Nephron (organoid): ENCODE results near the gene MRTFB.

Experiments used
- H3K27ac Mint-ChIP-seq, 3 experiments: 2 replicates each; pipeline ENCODE4 v1.8.0; 2020; ENCODE audit warnings: mixed read lengths in 3 of 3, mild to moderate bottlenecking in 2 of 3, moderate library complexity in 1 of 3
- H3K27me3 Mint-ChIP-seq: 2 replicates; pipeline ENCODE4 v1.8.0; 2021; ENCODE audit warnings: low read depth, mild to moderate bottlenecking, moderate library complexity, mixed read lengths
- H3K36me3 Mint-ChIP-seq: 2 replicates; pipeline ENCODE4 v1.8.0; 2020; ENCODE audit warnings: low read depth, mixed read lengths
- H3K4me1 Mint-ChIP-seq: 2 replicates; pipeline ENCODE4 v1.8.0; 2020; ENCODE audit warnings: mixed read lengths
- H3K4me3 Mint-ChIP-seq, 3 experiments: 2 replicates each; pipeline ENCODE4 v1.8.0; 2020; ENCODE audit warnings: mild to moderate bottlenecking in 3 of 3, mixed read lengths in 3 of 3, moderate library complexity in 2 of 3
- H3K9me3 Mint-ChIP-seq: 2 replicates; pipeline ENCODE4 v1.8.0; 2020; ENCODE audit warnings: mixed read lengths
- CTCF ChIP-seq, 3 experiments: fragments of 200-600 bp; sonication (generic); IDR thresholded peaks; one replicate each; pipeline ENCODE4 v1.5.0; 2021; ENCODE audit warnings: antibody characterized with exemption in 3 of 3; ENCODE audit not compliant: unreplicated experiment in 3 of 3

MRTFB gene

GRCh38 chr16:14280541-14280940 lies 209.4 kb downstream of the MRTFB start:
- H3K27ac Mint-ChIP-seq: no peak overlapping the region
- H3K9me3 Mint-ChIP-seq: peaks cover 5% of the 10 kb centered on the region
- TF ChIP-seq CTCF (IDR thresholded peaks at IDR 0.05; ENCODE audit: unreplicated experiment in 3 of 3): no peak
- no peaks in the 10 kb centered on the region for H3K36me3 Mint-ChIP-seq
- H3K4me1 Mint-ChIP-seq: peaks cover 10% of the 10 kb centered on the region
- H3K27me3 Mint-ChIP-seq: peaks cover 4% of the 10 kb centered on the region
- H3K4me3 Mint-ChIP-seq: peak overlapping the region in 1 of 3 experiments; percentile 21

GRCh38 chr16:14283786-14284185 lies 212.7 kb downstream of the MRTFB start:
- Mint-ChIP-seq H3K27me3 (peaks cover 10% of the 10 kb centered on the region), H3K4me1 (peaks cover 17% of the 10 kb centered on the region), H3K27ac (peak overlapping the region in 1 of 3 experiments; percentile 85), H3K36me3 (no peaks in the 10 kb centered on the region), H3K9me3 (no peaks in the 10 kb centered on the region), H3K4me3 (peak overlapping the region; percentile 46 to 98 (median 93))
- no peak for TF ChIP-seq CTCF (IDR thresholded peaks at IDR 0.05; ENCODE audit: unreplicated experiment in 3 of 3)

- TF ChIP-seq CTCF (IDR thresholded peaks at IDR 0.05; ENCODE audit: unreplicated experiment in 3 of 3): no peak
- peaks cover 4% of the 10 kb centered on the region for H3K36me3 Mint-ChIP-seq
Measured at GRCh38 chr16:14284371-14284770, 213.3 kb downstream of the MRTFB start.

GRCh38 chr16:14284930-14285512 lies 213.9 kb downstream of the MRTFB start:
- H3K4me3 Mint-ChIP-seq: peak overlapping the region; percentile 88 to 98 (median 93)
- H3K9me3 Mint-ChIP-seq: peaks cover 5% of the 10 kb centered on the region
- peaks cover 14% of the 10 kb centered on the region for H3K4me1 Mint-ChIP-seq
- H3K27ac Mint-ChIP-seq: peak overlapping the region; percentile 53 to 85 (median 64)
- H3K27me3 Mint-ChIP-seq: peaks cover 15% of the 10 kb centered on the region
- peak; percentile 32 to 43 (median 37) for TF ChIP-seq CTCF (IDR thresholded peaks at IDR 0.05; ENCODE audit: unreplicated experiment in 3 of 3)
- peaks cover 4% of the 10 kb centered on the region for H3K36me3 Mint-ChIP-seq

More at GRCh38 chr16:14284371-14284770, 213.3 kb downstream of the MRTFB start:
- H3K4me3 Mint-ChIP-seq: peak overlapping the region; percentile 88 to 98 (median 93)
- peak overlapping the region; percentile 53 to 85 (median 64) for H3K27ac Mint-ChIP-seq
- peaks cover 4% of the 10 kb centered on the region for H3K9me3 Mint-ChIP-seq
- peaks cover 17% of the 10 kb centered on the region for H3K4me1 Mint-ChIP-seq
- H3K27me3 Mint-ChIP-seq: peaks cover 14% of the 10 kb centered on the region

GRCh38 chr16:14285513-14286367 lies 214.6 kb downstream of the MRTFB start:
- Mint-ChIP-seq H3K27ac (peak overlapping the region; percentile 64 to 85 (median 72)), H3K9me3 (peaks cover 9% of the 10 kb centered on the region), H3K4me1 (peaks cover 7% of the 10 kb centered on the region), H3K36me3 (peaks cover 4% of the 10 kb centered on the region), H3K4me3 (peak overlapping the region; percentile 88 to 98 (median 93)), H3K27me3 (peaks cover 15% of the 10 kb centered on the region)
- TF ChIP-seq CTCF (IDR thresholded peaks at IDR 0.05; ENCODE audit: unreplicated experiment in 3 of 3): no peak
